Mucosa of stomach (tissue), 1 donor: ENCODE results near the gene GLDC.

Experiments used
- H3K27me3 ChIP-seq: one replicate; pipeline ENCODE4 v1.7.0; 2013; ENCODE audit warnings: mild to moderate bottlenecking, low read length; ENCODE audit not compliant: control insufficient read depth, insufficient read depth
- H3K36me3 ChIP-seq: one replicate; pipeline ENCODE4 v1.7.0; 2013; ENCODE audit warnings: low read length; ENCODE audit not compliant: control insufficient read depth, insufficient read depth
- H3K4me1 ChIP-seq: one replicate; pipeline ENCODE4 v1.7.0; 2013; ENCODE audit warnings: mild to moderate bottlenecking, low read length; ENCODE audit not compliant: control insufficient read depth, insufficient read depth
- H3K4me3 ChIP-seq: one replicate; pipeline ENCODE4 v1.7.0; 2013; ENCODE audit warnings: low read length
- H3K9ac ChIP-seq: one replicate; pipeline ENCODE4 v1.7.0; 2013; ENCODE audit warnings: mild to moderate bottlenecking, low read length, moderate library complexity
- H3K9me3 ChIP-seq: one replicate; pipeline ENCODE4 v1.7.0; 2013; ENCODE audit warnings: mild to moderate bottlenecking, low read length, moderate library complexity; ENCODE audit not compliant: control insufficient read depth
- donor health status: Pancreatic carcinoma.

The GLDC gene

DNA sequence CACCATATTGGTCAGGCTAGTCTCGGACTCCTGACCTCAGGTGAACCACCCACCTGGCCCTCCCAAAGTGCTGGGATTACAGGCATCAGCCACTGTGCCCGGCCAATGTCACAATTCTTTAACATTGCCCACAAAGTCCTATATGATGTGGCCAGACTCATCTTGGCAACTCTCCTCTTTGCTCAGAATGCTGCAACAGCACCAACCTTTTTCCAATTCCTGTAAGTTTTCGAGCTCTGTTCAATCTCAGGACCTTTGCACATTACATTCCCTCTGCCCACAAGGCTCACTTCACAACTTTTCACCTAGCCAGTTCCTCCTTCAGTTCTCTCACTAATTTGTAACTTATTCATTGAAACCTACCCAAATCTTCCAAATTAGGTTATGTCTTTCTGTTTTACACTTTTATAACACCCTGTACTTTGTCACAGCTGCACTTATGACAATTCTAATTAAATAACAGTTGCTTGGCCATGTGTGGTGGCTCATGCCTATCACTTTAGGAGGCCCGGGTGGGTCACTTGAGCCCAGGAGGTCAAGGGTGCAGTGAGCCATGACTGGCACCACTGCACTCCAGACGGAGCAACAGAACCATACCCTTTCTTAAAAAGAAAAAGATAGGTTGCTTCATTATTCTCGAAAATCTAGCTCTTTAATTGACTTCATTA is 30.9 kb upstream of the GLDC start:
- Histone ChIP-seq H3K36me3 (no peaks in the 10 kb centered on the region), H3K4me3 (no peak overlapping the region), H3K27me3 (no peaks in the 10 kb centered on the region), H3K4me1 (peaks cover 6% of the 10 kb centered on the region), H3K9me3 (no peaks in the 10 kb centered on the region), H3K9ac (no peak overlapping the region)

DNA sequence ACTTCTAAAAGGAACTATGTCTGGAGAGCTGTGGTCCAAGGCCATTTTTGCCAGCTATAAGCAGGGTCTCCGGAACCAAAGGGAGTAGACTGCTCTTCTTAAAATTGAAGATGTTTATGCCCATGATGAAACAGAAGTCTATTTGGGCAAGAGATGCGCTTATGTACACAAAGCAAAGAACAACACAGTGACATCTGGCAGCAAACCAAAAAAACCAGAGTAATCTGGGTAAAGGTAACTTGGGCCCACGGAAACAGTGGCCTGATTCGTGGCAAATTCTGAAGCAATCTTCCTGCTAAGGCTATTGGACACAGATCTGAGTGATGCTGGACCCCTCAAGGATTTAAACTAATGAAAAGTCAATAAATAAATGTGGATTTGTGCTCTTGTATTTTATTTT is 29.7 kb upstream of the GLDC start:
- Histone ChIP-seq H3K4me1 (peaks cover 6% of the 10 kb centered on the region), H3K9me3 (no peaks in the 10 kb centered on the region), H3K27me3 (no peaks in the 10 kb centered on the region), H3K4me3 (no peak overlapping the region), H3K9ac (no peak overlapping the region), H3K36me3 (no peaks in the 10 kb centered on the region)

DNA sequence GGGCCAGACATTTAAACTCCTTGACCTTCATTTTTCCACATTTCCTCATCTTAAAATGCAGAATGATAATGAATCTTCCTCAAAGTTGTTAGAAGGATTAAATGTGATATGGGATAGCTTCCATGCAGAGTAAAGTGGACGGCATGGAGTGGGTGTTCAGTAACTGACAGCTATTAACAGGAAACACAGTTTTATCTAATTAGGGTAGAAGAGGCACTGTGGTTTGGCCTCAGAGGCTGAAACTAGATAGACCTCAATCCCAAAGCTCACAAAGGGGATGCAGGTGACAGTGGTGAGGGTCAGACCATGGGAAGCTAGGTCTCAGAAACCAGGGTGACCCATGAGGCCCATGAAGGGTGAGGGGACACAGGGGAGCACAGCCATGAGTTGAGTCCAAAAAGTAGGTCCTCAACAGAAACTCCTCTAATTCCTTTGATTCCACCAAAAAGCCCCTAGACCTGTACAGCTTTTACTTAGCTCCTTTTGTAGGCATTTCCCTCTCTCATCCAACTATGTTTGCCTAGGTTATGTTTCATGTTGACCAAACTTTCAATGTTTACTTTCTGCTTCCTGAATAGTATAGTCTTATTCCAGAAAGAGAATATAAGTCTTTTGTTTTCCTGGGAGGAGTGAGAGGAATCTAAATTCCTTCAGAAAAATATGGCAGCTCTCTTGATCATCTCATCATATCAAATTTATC is 27.9 kb upstream of the GLDC start:
- H3K4me1 ChIP-seq, result peaks cover 6% of the 10 kb centered on the region

GRCh38 chr9:6672118-6672517 is 26.6 kb upstream of the GLDC start:
- Histone ChIP-seq H3K4me3 (no peak overlapping the region), H3K36me3 (no peaks in the 10 kb centered on the region), H3K9ac (no peak overlapping the region)

More for the DNA sequence above, 27.9 kb upstream of the GLDC start:
- Histone ChIP-seq H3K9ac (no peak overlapping the region), H3K27me3 (no peaks in the 10 kb centered on the region), H3K36me3 (no peaks in the 10 kb centered on the region), H3K4me3 (no peak overlapping the region), H3K9me3 (no peaks in the 10 kb centered on the region)

GRCh38 chr9:6671416-6671815 is 25.9 kb upstream of the GLDC start:
- H3K4me3 ChIP-seq, result no peak overlapping the region
- no peaks in the 10 kb centered on the region for H3K27me3 ChIP-seq
- H3K9ac ChIP-seq, result no peak overlapping the region
- H3K9me3 ChIP-seq, result no peaks in the 10 kb centered on the region
- H3K36me3 ChIP-seq, result no peaks in the 10 kb centered on the region
- H3K4me1 ChIP-seq, result peaks cover 6% of the 10 kb centered on the region

More at GRCh38 chr9:6672118-6672517, 26.6 kb upstream of the GLDC start:
- Histone ChIP-seq H3K4me1 (peaks cover 6% of the 10 kb centered on the region), H3K9me3 (no peaks in the 10 kb centered on the region), H3K27me3 (no peaks in the 10 kb centered on the region)

DNA sequence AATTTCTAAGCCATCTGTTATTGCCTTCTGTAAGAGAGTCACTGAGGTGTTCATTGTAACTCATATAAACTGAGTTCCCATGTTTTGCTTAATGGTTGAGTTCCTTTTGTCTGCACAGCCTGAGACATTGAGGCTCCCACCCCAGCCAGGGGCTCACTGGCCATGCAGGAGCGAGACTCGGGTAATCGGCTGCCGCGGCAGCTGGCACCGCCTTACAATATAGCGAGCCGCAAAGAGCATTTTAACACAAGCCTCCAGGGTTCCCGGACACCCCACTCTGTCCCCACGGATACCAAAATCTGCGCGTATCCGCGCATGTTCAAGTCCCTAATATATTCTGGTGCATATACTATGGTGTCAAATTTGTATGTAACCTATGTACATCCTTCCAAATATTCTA is 24.4 kb upstream of the GLDC start:
- Histone ChIP-seq H3K36me3 (no peaks in the 10 kb centered on the region), H3K9me3 (no peaks in the 10 kb centered on the region), H3K9ac (no peak overlapping the region), H3K4me1 (peaks cover 6% of the 10 kb centered on the region), H3K4me3 (no peak overlapping the region), H3K27me3 (no peaks in the 10 kb centered on the region)

DNA sequence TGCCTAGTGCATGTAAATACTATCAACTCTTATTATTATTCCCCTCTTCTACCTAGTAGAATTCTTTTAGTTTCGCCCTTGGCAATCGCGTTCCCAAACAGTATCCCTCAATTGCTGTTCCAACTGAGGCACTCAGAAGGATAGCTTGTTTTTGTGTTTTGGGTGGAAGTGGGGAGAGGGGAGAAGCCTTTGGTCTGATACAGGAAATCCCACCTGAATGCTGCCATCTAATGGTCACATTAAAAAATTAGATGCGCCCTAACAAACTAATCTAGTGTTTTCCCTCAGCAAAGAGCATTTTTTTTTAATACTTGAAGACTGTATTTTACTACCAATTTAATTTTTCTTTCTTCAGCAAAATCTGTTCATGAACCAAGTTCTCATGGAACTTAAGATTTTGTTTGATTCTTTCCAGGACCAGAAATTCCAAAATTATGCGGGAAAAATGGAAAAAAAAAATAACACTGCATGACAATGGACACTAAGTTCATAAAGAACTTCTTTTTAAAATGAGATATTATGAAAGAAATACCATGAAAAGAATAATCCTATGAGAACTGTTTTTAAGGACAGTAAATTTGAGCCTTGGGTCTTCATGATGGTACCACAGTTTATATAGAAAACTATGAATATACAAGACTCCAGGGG is 22.2 kb upstream of the GLDC start:
- no peaks in the 10 kb centered on the region for H3K9me3 ChIP-seq
- no peaks in the 10 kb centered on the region for H3K27me3 ChIP-seq
- H3K4me1 ChIP-seq, result peaks cover 8% of the 10 kb centered on the region
- no peak overlapping the region for H3K4me3 ChIP-seq
- no peaks in the 10 kb centered on the region for H3K36me3 ChIP-seq
- H3K9ac ChIP-seq, result no peak overlapping the region

DNA sequence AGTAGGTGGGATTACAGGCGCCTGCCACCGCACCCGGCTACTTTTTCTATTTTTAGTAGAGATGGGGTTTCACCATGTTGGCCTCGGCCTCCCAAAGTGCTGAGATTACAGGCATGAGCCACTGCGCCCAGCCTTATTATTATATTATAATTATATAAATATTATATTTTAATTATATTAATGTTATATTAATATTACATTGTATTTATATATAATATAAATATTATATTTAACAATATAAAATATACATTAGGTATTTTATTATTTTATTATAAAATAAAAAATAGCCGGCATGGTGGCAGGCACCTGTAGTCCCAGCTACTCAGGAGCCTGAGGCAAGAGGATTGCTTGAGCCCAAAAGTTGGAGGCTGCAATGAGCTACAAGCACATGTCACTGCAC is 21.6 kb upstream of the GLDC start:
- no peaks in the 10 kb centered on the region for H3K9me3 ChIP-seq
- H3K27me3 ChIP-seq, result no peaks in the 10 kb centered on the region
- H3K9ac ChIP-seq, result no peak overlapping the region
- H3K4me1 ChIP-seq, result peaks cover 8% of the 10 kb centered on the region
- H3K4me3 ChIP-seq, result no peak overlapping the region
- H3K36me3 ChIP-seq, result no peaks in the 10 kb centered on the region

DNA sequence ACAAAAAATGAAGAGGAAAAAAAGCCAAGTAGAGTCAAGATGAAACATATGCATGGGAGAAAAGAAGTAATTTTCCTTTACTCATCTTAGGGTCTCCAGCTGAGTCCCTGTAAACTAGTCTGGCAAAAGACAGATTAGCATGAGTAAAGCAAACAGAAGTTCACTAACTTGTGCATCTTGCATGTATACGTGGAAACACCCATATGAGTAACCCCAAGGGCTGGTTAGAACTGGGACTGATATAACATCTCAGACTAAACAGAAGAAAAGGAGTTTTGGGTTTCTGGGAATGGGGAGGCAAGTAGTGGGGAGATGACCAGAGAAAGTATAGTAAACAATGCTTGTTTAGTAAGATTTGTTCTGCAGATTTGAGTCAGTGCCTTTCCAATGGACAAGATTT is 20.1 kb upstream of the GLDC start:
- Histone ChIP-seq H3K36me3 (no peaks in the 10 kb centered on the region), H3K27me3 (no peaks in the 10 kb centered on the region), H3K4me3 (no peak overlapping the region), H3K4me1 (peaks cover 8% of the 10 kb centered on the region), H3K9me3 (no peaks in the 10 kb centered on the region), H3K9ac (no peak overlapping the region)

DNA sequence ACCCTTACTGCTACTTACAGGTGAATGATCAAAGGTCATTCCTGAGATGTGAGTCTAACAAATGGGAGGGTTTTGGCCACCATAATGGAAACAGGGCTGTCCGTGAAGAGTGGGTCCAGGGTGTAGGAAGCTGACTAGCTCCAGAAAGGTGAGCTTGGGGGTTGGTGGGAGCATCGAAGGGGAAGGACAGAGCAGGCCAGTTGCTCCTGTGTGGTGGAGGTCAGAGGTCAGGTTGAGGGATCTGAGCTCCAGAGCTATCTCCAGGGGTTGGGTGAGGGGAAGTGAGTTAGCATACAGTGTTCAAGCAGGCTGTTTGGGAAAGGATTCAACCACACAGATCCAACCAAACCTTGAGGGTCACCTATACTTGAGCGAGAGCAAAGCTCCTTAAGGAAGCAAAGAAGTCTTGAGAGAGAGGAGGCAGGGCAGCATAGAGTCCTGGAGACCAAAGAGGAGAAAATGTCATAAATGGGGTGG is 18.7 kb upstream of the GLDC start:
- no peaks in the 10 kb centered on the region for H3K9me3 ChIP-seq

GRCh38 chr9:6660512-6660911 is 15.0 kb upstream of the GLDC start:
- no peak overlapping the region for H3K9ac ChIP-seq
- no peak overlapping the region for H3K4me3 ChIP-seq

More for the DNA sequence above, 18.7 kb upstream of the GLDC start:
- Histone ChIP-seq H3K27me3 (no peaks in the 10 kb centered on the region), H3K4me1 (peaks cover 8% of the 10 kb centered on the region), H3K36me3 (no peaks in the 10 kb centered on the region), H3K4me3 (no peak overlapping the region), H3K9ac (no peak overlapping the region)

DNA sequence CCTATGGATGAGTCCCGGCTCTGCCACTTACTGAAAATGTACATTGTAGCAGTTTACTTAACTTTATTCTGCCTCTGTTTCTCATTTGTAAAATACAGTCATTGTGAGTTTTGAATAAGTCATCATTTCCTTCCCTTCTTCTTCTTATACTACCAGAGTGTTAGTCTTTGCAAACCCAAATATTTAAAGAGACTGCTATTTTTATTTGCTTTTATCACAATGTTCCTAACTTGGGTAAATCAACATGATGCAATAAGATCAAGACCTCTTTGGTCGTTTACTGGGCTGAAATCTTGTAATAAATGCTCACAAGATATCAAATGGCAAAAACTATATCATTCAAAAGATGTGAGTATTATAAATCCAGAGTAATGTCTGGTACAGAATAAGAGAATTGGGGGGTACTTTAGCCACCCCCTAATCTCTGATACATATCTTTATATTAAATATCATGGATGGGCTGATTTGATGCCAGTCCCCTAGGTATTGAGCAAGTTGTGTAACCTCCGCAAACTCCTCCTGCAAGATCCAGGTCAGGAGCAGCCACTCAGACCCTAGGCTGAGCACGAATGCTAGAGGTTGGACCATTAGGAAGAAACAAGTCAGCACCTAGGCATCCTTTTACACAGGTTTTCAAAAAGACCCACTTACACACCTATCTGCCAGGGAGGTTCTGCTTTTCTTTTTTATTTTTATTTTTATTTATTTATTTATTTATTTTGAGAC is 13.3 kb upstream of the GLDC start:
- Histone ChIP-seq H3K27me3 (no peaks in the 10 kb centered on the region), H3K9ac (no peak overlapping the region), H3K9me3 (no peaks in the 10 kb centered on the region), H3K4me3 (no peak overlapping the region), H3K4me1 (no peaks in the 10 kb centered on the region), H3K36me3 (no peaks in the 10 kb centered on the region)

More at GRCh38 chr9:6660512-6660911, 15.0 kb upstream of the GLDC start:
- no peaks in the 10 kb centered on the region for H3K27me3 ChIP-seq
- H3K36me3 ChIP-seq, result no peaks in the 10 kb centered on the region
- peaks cover 8% of the 10 kb centered on the region for H3K4me1 ChIP-seq
- no peaks in the 10 kb centered on the region for H3K9me3 ChIP-seq
